Cardiac fibroblast (primary cell): Measurements from ENCODE around the gene CYP39A1.

Experiments
- DNase-seq, 2 donors: peaks; one replicate each; pipeline versions ENCODE4 v3.0.0 to v3.0.0-alpha.2; 2010; ENCODE audit warnings: low read depth in 2 of 2
- H3K4me3 ChIP-seq, 2 donors: replicated peaks in 1 of 2; 1 replicate in 1 of 2; 2 replicates in 1 of 2; pipeline ENCODE4 v1.5.1; 2011; ENCODE audit warnings: low read depth in 2 of 2, low read length in 2 of 2, mild to moderate bottlenecking in 2 of 2, moderate library complexity in 1 of 2
- TF ChIP-seq, protein P1 (sequence below): IDR thresholded peaks from one replicate; pipeline ENCODE4 v1.5.1; 2011; ENCODE audit warnings: low read depth, mild to moderate bottlenecking, low read length, inconsistent platforms

The CYP39A1 gene

DNA sequence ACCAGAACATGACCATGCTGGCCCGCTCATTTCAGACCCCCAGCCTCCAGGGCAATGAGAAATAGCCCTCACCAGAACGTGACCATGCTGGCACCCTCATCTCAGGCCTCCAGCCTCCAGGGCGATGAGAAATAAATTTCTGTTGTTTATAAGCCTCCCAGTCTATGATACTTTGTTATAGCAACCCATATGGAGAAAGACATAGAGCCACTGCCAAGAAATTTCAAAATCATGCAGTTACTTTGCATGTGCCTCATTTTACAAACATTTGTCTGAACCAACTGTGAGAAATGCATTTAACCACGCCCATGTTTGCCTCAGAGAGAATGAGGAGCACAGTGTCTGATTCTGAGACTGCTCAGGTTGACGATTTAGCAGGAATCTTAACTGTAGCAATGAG lies 15.5 kb downstream of the CYP39A1 start:
- peak; percentile 40 to 76 for DNase-seq
- TF ChIP-seq, protein P1, sequence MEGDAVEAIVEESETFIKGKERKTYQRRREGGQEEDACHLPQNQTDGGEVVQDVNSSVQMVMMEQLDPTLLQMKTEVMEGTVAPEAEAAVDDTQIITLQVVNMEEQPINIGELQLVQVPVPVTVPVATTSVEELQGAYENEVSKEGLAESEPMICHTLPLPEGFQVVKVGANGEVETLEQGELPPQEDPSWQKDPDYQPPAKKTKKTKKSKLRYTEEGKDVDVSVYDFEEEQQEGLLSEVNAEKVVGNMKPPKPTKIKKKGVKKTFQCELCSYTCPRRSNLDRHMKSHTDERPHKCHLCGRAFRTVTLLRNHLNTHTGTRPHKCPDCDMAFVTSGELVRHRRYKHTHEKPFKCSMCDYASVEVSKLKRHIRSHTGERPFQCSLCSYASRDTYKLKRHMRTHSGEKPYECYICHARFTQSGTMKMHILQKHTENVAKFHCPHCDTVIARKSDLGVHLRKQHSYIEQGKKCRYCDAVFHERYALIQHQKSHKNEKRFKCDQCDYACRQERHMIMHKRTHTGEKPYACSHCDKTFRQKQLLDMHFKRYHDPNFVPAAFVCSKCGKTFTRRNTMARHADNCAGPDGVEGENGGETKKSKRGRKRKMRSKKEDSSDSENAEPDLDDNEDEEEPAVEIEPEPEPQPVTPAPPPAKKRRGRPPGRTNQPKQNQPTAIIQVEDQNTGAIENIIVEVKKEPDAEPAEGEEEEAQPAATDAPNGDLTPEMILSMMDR: no peak
- H3K4me3 ChIP-seq: no peak overlapping the region

DNA sequence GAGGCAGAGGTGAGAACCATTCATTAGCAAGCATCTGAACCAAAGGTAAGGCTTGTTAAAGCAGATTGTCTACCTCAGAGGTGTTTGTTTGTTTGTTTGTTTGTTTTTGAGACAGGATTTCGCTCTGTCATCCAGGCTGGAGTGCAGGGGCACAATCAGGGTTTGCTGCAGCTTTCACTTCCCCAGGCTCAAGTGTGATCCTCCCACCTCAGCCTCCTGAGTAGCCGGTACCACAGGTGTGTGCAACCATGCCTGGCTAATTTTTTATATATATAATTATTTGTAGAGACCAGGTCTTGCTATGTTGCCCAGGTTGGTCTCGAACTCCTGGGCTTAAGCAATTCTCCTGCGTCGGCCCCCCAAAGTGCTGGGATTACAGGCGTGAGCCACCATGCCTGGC lies 17.2 kb downstream of the CYP39A1 start:
- TF ChIP-seq, protein P1: no peak
- H3K4me3 ChIP-seq: no peak overlapping the region
- DNase-seq: no peak

DNA sequence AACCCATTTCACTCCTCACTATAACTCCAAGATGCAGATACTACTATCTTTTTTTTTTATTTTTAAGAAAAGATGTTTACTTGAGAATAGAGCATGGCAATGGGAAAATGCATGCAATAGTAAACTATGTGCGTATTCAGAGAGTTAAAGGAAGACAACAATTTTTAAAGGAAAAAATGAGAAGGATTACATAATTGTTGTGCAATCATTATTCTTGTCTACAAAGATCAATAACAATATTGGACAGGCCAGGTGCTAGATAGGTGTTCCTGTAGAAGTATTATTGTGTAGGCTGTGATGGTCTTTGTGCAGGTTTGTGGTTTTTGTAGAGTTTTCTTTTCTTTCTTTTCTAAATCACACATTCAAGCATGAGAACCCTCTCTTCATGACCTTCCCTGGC lies 20.6 kb downstream of the CYP39A1 start:
- DNase-seq: no peak
- no peak overlapping the region for H3K4me3 ChIP-seq
- TF ChIP-seq, protein P1: no peak

DNA sequence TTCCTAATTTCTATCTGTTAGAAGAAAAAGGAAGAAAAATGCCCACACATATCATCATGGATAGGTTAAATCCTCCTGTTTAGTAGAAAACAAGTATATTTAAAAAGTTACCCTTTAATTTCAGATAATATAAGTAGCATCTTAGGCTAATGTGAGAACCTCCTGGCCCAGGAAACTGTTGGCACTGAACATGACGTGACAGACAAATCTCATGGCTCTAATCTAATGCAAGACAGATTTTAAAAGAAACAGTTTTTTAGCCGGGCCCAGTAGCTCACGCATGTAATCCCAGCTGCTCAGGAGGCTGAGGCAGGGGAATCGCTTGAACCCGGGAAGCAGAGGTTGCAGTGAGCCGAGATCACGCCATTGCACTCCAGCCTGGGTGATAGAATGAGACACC lies 22.9 kb downstream of the CYP39A1 start:
- no peak overlapping the region for H3K4me3 ChIP-seq
- TF ChIP-seq, protein P1: no peak
- DNase-seq: no peak

DNA sequence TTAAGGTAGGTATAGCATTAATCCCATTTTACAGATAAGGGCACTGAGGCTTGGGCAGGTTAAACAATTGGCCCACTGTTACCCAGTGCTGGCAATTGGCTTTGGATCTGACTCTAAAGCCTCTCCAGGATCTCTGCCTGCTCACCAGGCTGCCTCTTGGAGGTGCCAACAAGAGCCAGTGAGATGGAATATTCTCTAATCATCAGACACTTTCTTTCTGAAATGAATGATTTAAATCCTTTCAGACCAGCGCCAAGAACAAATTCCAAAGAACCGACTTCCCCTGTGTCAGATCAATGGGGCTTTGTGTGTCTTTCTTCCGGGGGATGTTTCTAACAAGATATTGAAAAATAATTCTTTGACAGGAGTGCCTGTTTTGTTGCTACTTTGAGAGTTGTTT lies 23.6 kb downstream of the CYP39A1 start:
- H3K4me3 ChIP-seq: no peak overlapping the region
- TF ChIP-seq, protein P1: no peak
- no peak for DNase-seq

DNA sequence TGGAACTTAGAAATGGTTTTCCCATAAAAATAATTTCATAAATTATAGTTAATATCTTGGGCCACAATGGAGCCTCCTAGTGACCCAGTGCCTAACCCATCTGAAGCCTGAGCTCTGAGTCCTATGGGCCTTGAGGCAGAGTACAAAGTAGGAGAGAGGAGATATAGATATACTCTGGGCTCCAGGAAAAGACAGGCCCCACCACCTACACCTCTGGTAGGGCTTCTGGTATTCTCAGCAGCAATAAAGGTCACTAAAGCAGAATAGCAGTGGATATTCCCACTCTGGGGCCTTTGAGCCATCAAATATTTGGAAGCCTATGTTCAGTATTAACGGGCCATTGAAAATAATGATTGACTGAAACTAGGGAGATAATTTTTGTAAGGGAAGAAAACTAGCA lies 24.1 kb downstream of the CYP39A1 start:
- TF ChIP-seq, protein P1: no peak

DNA sequence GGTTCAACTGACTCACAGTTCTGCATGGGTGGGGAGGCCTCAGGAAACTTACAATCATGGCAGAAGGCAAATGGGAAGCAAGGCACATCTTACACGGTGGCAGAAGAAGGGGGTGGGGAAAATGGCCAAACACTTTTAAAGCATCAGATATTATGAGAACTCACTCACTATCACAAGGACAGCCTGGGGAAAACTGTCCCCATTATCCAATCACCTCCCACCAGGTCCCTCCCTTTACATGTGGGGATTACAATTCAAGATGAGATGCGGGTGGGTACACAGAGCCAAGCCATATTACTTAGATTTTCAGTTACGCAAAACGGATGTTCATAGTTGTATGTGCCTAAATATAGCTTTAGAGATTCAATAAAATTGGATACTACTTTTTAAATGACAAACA lies 25.6 kb downstream of the CYP39A1 start:
- TF ChIP-seq, protein P1: no peak
- DNase-seq: no peak
- H3K4me3 ChIP-seq: no peak overlapping the region

More for the DNA sequence above, 24.1 kb downstream of the CYP39A1 start:
- no peak for DNase-seq
- H3K4me3 ChIP-seq: no peak overlapping the region
